Bronchial epithelial cell (primary cell): Measurements from ENCODE around the gene OR5AR1. TPM values are rescaled to one million over a fixed set of nuclear protein-coding genes. Genes with fewer than 3 reads are reported as not detected.
"Not testable (repeated sequence)": the region's sequence is repeated elsewhere in the genome, so short reads cannot be mapped to it uniquely, and the experiment has no call there.

Experiments
- DNase-seq: peaks from one replicate; pipeline ENCODE4 v3.0.0-alpha.2; 2010; ENCODE audit warnings: low read depth
- FAIRE-seq: peaks from 2 replicates; lab custom pipeline; 2011; peaks lifted over from hg19 to GRCh38; lab: Jason Lieb, UNC
- H3K27me3 ChIP-seq: 2 replicates; pipeline ENCODE4 v1.5.1; 2011; ENCODE audit warnings: low read length; ENCODE audit not compliant: control insufficient read depth, insufficient read depth
- H3K36me3 ChIP-seq: 2 replicates; pipeline ENCODE4 v1.5.1; 2011; ENCODE audit warnings: low read length; ENCODE audit not compliant: control insufficient read depth, insufficient read depth
- H3K4me3 ChIP-seq: 2 replicates; pipeline ENCODE4 v1.5.1; 2011; ENCODE audit warnings: mild to moderate bottlenecking, low read depth, low read length, control low read depth
- total RNA-seq: library from RNA; depleted of rRNA; stranded (reverse); fragments of >200 nt; gene quantifications from 2 replicates; pipeline ENCODE4 v1.2.1, GENCODE V29; 2014
- TF ChIP-seq, protein P1 (sequence below): IDR thresholded peaks from 2 replicates; pipeline ENCODE4 v1.5.1; 2011; ENCODE audit warnings: mild to moderate bottlenecking, moderate library complexity, low read length, control low read depth, inconsistent platforms; ENCODE audit not compliant: insufficient read depth, severe bottlenecking

OR5AR1 gene
- total RNA-seq, 1 donor from 2014 or later: not detected

DNA sequence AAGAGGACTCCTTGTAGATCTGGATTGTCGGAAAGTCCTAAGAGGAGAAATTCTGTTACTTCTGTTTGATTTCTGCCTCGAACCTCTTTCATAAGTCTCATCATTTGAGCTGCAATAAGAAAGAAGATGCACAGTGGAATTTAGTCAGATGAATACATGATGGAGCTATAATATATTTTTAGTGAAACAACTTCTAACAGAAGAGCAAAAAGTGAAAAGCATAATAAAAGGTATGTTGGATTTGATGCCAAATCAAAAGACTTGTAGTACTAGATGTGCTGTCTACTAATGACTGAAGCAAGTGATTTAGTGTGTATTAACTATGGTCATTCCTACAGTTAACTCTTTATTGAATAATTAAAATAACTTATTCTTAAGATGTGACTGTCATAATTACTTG is 21.1 kb upstream of the OR5AR1 start, which contains the start of gene OR5AP2:
OR5AP2 (minus strand) TSS at position 101 of the 400 bp plus-strand sequence; CDS start at position 101, 0 bp downstream.
- no peaks in the 10 kb centered on the region for H3K36me3 ChIP-seq
- no peaks in the 10 kb centered on the region for H3K27me3 ChIP-seq
- no peak for DNase-seq
- FAIRE-seq: no peak
- TF ChIP-seq, protein P1, sequence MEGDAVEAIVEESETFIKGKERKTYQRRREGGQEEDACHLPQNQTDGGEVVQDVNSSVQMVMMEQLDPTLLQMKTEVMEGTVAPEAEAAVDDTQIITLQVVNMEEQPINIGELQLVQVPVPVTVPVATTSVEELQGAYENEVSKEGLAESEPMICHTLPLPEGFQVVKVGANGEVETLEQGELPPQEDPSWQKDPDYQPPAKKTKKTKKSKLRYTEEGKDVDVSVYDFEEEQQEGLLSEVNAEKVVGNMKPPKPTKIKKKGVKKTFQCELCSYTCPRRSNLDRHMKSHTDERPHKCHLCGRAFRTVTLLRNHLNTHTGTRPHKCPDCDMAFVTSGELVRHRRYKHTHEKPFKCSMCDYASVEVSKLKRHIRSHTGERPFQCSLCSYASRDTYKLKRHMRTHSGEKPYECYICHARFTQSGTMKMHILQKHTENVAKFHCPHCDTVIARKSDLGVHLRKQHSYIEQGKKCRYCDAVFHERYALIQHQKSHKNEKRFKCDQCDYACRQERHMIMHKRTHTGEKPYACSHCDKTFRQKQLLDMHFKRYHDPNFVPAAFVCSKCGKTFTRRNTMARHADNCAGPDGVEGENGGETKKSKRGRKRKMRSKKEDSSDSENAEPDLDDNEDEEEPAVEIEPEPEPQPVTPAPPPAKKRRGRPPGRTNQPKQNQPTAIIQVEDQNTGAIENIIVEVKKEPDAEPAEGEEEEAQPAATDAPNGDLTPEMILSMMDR: no peak
- no peak within 1 kb of the TSS for H3K4me3 ChIP-seq

DNA sequence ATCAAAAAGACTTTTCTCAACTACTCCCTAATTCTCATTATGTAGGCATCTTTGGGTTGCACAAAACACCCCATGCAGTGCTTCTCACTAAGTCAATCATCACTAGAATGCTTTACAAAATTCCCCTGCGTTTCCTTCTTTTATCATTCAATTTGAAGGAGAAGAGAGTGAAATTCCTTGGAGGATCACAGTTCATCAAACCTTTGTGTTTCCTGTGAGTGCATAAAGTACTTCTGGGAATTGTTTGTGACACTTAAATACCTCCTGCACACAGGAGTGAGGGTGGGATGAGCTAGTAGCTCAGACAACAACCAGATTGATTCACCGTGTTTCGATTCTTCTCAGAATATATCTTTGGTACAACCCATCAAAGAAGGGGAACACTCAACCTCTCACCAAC is 3.7 kb upstream of the OR5AR1 start:
- FAIRE-seq: no peak
- DNase-seq: no peak

DNA sequence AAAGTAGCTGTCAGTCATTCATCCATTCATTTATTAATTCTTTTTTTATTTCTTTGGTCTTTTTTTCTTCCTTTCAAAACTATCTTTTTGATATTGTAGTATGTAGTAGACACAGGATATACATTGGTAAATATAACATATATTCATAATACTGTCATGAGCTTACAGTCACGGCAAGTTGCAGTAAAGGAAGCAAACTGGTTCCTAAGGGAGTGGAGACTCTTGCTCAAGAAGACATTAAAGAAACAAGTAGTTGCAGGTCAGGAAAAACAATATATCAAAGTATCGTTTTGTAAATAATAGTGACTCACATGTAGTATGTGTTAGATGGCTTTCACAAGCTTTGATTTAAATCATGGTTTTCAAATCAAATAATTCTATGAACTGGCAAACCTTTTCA is 7.5 kb downstream of the OR5AR1 start:
- no peak for FAIRE-seq
- Histone ChIP-seq H3K4me3 (no peak overlapping the region), H3K36me3 (no peaks in the 10 kb centered on the region), H3K27me3 (no peaks in the 10 kb centered on the region)
- DNase-seq: peak; percentile 25
- TF ChIP-seq, protein P1: no peak

More for the DNA sequence above, 3.7 kb upstream of the OR5AR1 start:
- TF ChIP-seq, protein P1: no peak
- no peak overlapping the region for H3K4me3 ChIP-seq
- no peaks in the 10 kb centered on the region for H3K27me3 ChIP-seq
- no peaks in the 10 kb centered on the region for H3K36me3 ChIP-seq

DNA sequence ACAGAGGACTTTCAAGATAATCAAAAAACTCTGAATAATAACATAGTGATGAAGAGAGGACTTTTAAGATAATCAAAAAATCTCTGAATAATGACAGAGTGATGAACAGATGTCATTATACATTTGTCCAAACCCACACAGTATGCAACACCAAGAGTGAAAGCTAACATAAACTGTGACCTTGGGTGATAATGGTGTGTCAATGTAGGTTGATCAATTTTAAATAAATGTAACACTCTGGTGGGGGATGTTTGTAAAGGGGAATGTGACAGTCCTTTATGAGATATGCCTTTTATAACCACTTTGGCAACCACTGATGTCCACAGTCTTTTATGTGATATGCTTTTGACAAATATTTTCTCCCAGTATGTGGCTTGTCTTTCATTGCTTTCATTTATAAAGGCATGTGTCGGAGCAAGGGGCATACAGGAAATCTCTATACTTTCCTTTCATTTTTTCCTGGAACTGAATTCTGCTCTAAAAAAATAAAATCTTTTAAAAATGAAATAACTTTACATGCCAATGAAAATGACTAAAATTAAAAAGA is 25.1 kb downstream of the OR5AR1 start:
- DNase-seq (no peak), FAIRE-seq (no peak)
- H3K4me3 ChIP-seq: no peak overlapping the region
- TF ChIP-seq, protein P1: no peak
- H3K27me3 ChIP-seq: no peaks in the 10 kb centered on the region
- no peaks in the 10 kb centered on the region for H3K36me3 ChIP-seq

DNA sequence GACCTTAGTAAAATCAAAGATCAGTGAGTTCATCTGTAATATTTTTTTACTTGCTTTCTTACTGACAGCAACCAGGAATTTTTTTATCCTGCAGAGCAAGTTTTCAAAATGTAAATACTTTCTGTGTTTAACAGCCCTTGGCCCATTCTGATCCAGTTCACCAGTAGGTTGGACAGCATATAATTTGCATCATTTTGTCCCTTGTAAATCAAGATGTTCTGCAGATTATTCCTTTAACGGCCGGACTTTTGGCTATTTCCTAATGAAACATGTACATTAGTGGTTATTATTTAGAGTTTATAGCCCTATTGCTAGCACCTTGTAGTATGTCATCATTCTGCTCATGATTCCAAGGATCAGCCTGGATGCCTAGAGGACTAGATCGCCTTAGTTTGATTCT is 27.7 kb downstream of the OR5AR1 start:
- H3K36me3 ChIP-seq, H3K27me3 ChIP-seq, H3K4me3 ChIP-seq, FAIRE-seq, DNase-seq: not testable (repeated sequence)

DNA sequence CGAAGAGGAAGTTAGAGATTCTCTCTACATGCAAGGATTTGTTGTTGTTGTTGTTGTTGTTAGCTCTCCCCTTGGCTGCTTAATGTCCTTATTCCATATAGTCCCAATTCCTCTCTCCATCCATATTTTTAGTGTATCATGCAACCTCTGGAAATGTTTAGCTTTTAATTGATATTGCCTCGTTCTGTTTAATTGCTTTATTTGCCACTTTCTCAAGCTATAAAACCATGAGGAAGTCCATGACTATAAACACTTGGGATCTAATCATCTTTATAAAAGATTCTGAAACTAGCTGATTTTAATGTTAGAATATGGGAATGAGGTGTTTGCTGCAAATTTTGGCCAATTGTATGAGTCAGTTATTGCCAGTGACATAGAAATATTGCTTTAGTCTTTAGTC is 29.9 kb downstream of the OR5AR1 start:
- FAIRE-seq: no peak

More for the DNA sequence above, 29.9 kb downstream of the OR5AR1 start:
- TF ChIP-seq, protein P1: no peak
- DNase-seq: no peak
- H3K27me3 ChIP-seq: no peaks in the 10 kb centered on the region
- H3K36me3 ChIP-seq: no peaks in the 10 kb centered on the region
- no peak overlapping the region for H3K4me3 ChIP-seq
